ENCODE measurements around the gene ADARB2.

Gene ADARB2

GRCh38 chr10:1548146-1548545 lies 189.2 kb downstream of the ADARB2 start:
- no peak for TF ChIP-seq CTCF (IDR thresholded peaks at IDR 0.05; ENCODE audit: control extremely low read depth, extremely low read depth, low read depth, missing control alignments)
- DNase-seq (ENCODE audit: extremely low spot score), result no peak

DNA sequence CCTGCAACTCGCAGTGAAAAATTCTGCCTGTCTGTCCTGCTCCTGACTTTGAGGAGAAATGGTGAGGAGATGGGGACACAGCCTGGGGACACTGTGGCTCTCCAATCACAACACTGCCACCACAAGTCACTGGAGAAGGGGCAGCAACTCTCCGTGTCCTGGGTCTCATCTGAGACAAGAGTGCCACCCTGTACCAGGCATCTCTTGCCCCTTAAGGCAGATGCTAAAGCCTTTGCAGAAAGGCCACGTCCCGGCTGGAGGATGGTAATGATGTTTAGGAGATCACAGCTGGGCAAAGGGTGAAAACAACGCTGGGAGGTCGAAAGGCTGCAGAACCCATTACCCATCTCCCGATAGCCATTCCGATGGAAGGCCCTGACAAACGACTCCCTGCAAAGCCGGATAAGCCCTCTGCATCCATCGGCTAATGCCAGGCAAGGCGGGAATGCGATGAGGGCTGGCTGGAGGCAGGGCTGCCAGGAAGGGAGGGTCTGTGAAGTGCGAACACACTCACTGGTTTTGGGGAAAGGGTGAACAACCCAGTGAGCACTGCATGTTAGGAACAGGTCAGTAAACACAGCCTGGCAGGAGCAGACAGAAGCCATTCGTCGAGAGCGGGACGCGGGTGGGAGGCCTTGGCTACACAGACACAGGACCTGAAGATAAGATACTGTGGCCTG lies 190.8 kb downstream of the ADARB2 start:
- ChIA-PET POLR2A (no interaction called here), CTCF (no interaction called here)
- TF ChIP-seq CTCF (IDR thresholded peaks at IDR 0.05; ENCODE audit: control extremely low read depth, extremely low read depth, low read depth, missing control alignments), result no peak
- DNase-seq (ENCODE audit: extremely low spot score), result no peak

More at GRCh38 chr10:1548146-1548545, 189.2 kb downstream of the ADARB2 start:
- CTCF ChIA-PET, result no interaction called here
- POLR2A ChIA-PET, result no interaction called here

- CTCF ChIA-PET, result no interaction called here
- DNase-seq (ENCODE audit: extremely low spot score), result no peak
- TF ChIP-seq CTCF (IDR thresholded peaks at IDR 0.05; ENCODE audit: control extremely low read depth, extremely low read depth, low read depth, missing control alignments), result no peak
- POLR2A ChIA-PET, result no interaction called here
Measured at GRCh38 chr10:1545524-1545923, 191.8 kb downstream of the ADARB2 start.

DNA sequence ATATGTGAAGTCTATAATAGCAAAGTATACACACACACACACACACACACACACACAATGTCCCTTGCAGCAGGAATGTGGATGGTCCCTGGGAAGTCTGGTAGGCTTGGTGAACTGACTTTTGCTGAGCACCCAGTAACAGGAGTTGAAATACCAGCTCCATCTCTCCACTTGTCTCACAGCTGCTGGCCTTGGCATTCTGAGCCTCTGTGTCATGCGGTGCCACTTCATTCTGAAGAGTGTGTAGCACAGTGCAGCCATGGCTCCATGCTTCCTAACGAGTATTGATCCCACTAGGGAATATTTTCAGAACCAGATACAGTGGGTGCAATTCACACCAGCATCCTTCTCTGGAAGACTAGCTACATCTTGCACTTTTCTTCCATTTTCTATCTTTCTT lies 192.4 kb downstream of the ADARB2 start:
- ChIA-PET POLR2A (no interaction called here), CTCF (no interaction called here)
- TF ChIP-seq CTCF (IDR thresholded peaks at IDR 0.05; ENCODE audit: control extremely low read depth, extremely low read depth, low read depth, missing control alignments), result no peak
- DNase-seq (ENCODE audit: extremely low spot score), result no peak

GRCh38 chr10:1544209-1544673 lies 193.1 kb downstream of the ADARB2 start:
- no peak for TF ChIP-seq CTCF (IDR thresholded peaks at IDR 0.05; ENCODE audit: control extremely low read depth, extremely low read depth, low read depth, missing control alignments)
- DNase-seq (ENCODE audit: extremely low spot score), result no peak
- ChIA-PET CTCF (interaction anchor here (0.8 kb wide), 1 partner anchor 14 kb away, joined by 3 read pairs; no protein-coding TSS in a partner anchor), POLR2A (no interaction called here)

DNA sequence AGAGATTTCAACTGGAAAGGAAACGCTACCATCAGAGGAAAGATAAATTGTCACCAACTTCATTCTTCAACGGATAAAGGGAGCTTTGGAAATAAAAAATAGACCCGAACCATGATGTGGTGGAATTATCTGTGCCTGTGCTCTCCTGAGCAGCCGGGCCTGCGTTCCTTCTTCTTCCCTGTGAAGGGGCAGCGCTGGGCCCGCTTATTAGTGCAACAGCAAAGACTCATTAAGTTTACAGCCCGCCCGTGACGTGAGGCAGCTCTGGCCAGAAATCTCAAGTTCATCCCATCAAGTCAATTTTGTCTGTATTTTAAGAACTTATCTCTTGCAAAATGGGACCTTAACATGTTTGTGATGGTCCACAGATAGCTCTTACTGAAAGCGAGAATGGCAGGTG lies 193.7 kb downstream of the ADARB2 start:
- TF ChIP-seq CTCF (IDR thresholded peaks at IDR 0.05; ENCODE audit: control extremely low read depth, extremely low read depth, low read depth, missing control alignments), result no peak
- CTCF ChIA-PET, result interaction anchor here (0.8 kb wide), 1 partner anchor 14 kb away, joined by 3 read pairs; no protein-coding TSS in a partner anchor
- no peak for DNase-seq (ENCODE audit: extremely low spot score)
- POLR2A ChIA-PET, result no interaction called here

All from GM10248 (cell line).